HUES6 (cell line): Measurements from ENCODE around the gene AP4S1.
A peak's percentile ranks its signal among the peaks of the same experiment; 100 is the strongest.

Experiments
- H3K27ac ChIP-seq: 2 replicates; pipeline ENCODE4 v1.7.0; 2013; ENCODE audit warnings: low read depth, mild to moderate bottlenecking, low read length, inconsistent platforms
- H3K27me3 ChIP-seq: 2 replicates; pipeline ENCODE4 v1.6.1; 2013; ENCODE audit warnings: low read length; ENCODE audit not compliant: control insufficient read depth, insufficient read depth
- H3K36me3 ChIP-seq: 2 replicates; pipeline ENCODE4 v1.6.1; 2013; ENCODE audit warnings: low read length; ENCODE audit not compliant: control insufficient read depth, insufficient read depth
- H3K4me1 ChIP-seq: 2 replicates; pipeline ENCODE4 v1.6.1; 2013; ENCODE audit warnings: low read length; ENCODE audit not compliant: control insufficient read depth, insufficient read depth
- H3K4me3 ChIP-seq: 2 replicates; pipeline ENCODE4 v1.5.1; 2013; ENCODE audit warnings: low read depth, low read length
- H3K9ac ChIP-seq: one replicate; pipeline ENCODE4 v1.6.1; 2013; ENCODE audit warnings: mild to moderate bottlenecking, low read length
- H3K9me3 ChIP-seq: 2 replicates; pipeline ENCODE4 v1.6.1; 2013; ENCODE audit warnings: low read depth, low read length; ENCODE audit not compliant: control insufficient read depth, insufficient read depth

The AP4S1 gene

DNA sequence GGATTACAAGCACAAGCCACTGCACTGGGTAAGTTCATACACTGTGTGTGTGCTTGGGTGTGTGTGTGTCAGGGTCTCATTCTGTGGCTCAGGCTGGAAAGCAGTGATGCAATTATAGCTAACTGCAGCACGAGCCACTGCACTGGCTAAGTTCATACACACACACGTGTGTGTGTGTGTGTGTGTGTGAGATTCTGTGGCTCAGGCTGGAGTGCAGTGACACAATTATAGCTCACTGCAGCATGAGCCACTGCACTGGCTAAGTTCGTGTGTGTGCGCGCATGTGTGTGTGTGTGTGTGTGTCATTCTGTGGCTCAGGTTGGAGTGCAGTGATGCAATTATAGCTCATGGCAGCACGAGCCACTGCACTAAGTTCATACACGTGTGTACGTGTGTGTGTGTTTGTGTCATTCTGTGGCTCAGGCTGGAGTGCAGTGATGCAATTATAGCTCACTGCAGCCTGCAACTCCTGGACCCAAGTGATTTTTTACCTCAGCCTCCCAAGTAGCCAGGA lies 96.7 kb downstream of the AP4S1 start:
- Histone ChIP-seq H3K27ac (peak overlapping the region; percentile 10; the same call in 1 of the 2 replicates), H3K36me3 (peaks cover 76% of the 10 kb centered on the region), H3K9ac (no peak overlapping the region), H3K27me3 (no peaks in the 10 kb centered on the region), H3K9me3 (no peaks in the 10 kb centered on the region), H3K4me3 (no peak overlapping the region), H3K4me1 (peaks cover 29% of the 10 kb centered on the region)

GRCh38 chr14:31122921-31123320 lies 97.5 kb downstream of the AP4S1 start:
- H3K9me3 ChIP-seq, result no peaks in the 10 kb centered on the region
- peaks cover 76% of the 10 kb centered on the region for H3K36me3 ChIP-seq
- peaks cover 29% of the 10 kb centered on the region for H3K4me1 ChIP-seq
- H3K4me3 ChIP-seq, result no peak overlapping the region; the same call in 1 of the 2 replicates
- H3K9ac ChIP-seq, result no peak overlapping the region
- no peaks in the 10 kb centered on the region for H3K27me3 ChIP-seq
- peak overlapping the region; percentile 58 for H3K27ac ChIP-seq

DNA sequence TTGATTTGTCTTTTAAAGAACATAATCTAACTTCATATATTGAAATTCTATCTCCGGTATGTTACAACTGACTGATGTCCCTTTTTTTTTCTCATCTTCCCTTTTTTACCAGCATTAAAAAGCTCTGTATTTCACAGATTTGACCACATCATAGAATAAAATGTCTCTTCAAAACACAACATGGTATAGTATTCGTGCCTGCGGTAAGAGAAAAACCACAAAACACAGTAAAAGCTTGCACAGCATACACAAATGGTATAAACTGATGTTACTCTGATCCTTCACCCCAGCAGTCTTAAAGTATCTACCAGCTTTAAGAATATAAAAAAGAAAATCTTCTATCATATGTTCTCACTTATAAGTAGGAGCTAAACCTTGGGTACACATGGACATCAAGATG lies 98.7 kb downstream of the AP4S1 start:
- H3K27me3 ChIP-seq, result no peaks in the 10 kb centered on the region
- H3K36me3 ChIP-seq, result peaks cover 77% of the 10 kb centered on the region
- H3K9me3 ChIP-seq, result no peaks in the 10 kb centered on the region

GRCh38 chr14:31125231-31125630 lies 99.8 kb downstream of the AP4S1 start:
- Histone ChIP-seq H3K9ac (no peak overlapping the region), H3K4me1 (peaks cover 29% of the 10 kb centered on the region), H3K27me3 (no peaks in the 10 kb centered on the region), H3K4me3 (no peak overlapping the region), H3K36me3 (peaks cover 76% of the 10 kb centered on the region), H3K27ac (no peak overlapping the region), H3K9me3 (no peaks in the 10 kb centered on the region)

More for the DNA sequence above, 98.7 kb downstream of the AP4S1 start:
- H3K4me1 ChIP-seq, result peaks cover 29% of the 10 kb centered on the region
- no peak overlapping the region for H3K4me3 ChIP-seq
- no peak overlapping the region for H3K9ac ChIP-seq
- 0 out of 2 replicates have a peak overlapping the region, but pooled peaks have one; percentile 58 for H3K27ac ChIP-seq

- H3K27ac ChIP-seq, result no peak overlapping the region
- no peaks in the 10 kb centered on the region for H3K27me3 ChIP-seq
- no peaks in the 10 kb centered on the region for H3K9me3 ChIP-seq
- no peak overlapping the region for H3K9ac ChIP-seq
- peaks cover 29% of the 10 kb centered on the region for H3K4me1 ChIP-seq
- no peak overlapping the region for H3K4me3 ChIP-seq
- peaks cover 76% of the 10 kb centered on the region for H3K36me3 ChIP-seq
Measured at GRCh38 chr14:31126680-31127079, 101.2 kb downstream of the AP4S1 start.

DNA sequence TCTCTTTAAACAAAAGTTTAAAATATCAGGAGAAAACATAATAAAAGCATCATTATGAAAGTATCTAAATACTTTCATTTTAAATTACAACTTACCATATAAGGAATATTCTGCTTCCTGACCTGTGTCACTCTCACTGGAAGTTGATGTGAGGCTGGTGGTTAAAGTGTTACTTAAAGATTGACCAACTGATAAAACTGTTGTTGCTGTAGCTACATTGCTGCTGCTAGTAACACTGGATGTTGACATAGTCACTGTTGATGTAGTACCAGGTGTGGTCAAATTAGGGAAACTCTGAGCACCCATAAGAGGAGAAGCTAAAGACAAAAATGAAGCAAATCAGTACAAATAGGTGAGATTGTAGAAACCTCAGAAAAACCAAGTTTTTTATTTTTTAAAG lies 102.2 kb downstream of the AP4S1 start:
- no peak overlapping the region for H3K4me3 ChIP-seq
- H3K27ac ChIP-seq, result no peak overlapping the region
- peaks cover 76% of the 10 kb centered on the region for H3K36me3 ChIP-seq
- no peaks in the 10 kb centered on the region for H3K9me3 ChIP-seq
- no peaks in the 10 kb centered on the region for H3K27me3 ChIP-seq
- peaks cover 20% of the 10 kb centered on the region for H3K4me1 ChIP-seq
- H3K9ac ChIP-seq, result no peak overlapping the region

GRCh38 chr14:31128601-31129526 lies 103.4 kb downstream of the AP4S1 start:
- peaks cover 84% of the 10 kb centered on the region for H3K36me3 ChIP-seq
- H3K27ac ChIP-seq, result no peak overlapping the region
- no peak overlapping the region for H3K4me3 ChIP-seq
- H3K9ac ChIP-seq, result peak overlapping the region; percentile 17
- H3K27me3 ChIP-seq, result no peaks in the 10 kb centered on the region
- no peaks in the 10 kb centered on the region for H3K9me3 ChIP-seq
- H3K4me1 ChIP-seq, result peaks cover 10% of the 10 kb centered on the region

DNA sequence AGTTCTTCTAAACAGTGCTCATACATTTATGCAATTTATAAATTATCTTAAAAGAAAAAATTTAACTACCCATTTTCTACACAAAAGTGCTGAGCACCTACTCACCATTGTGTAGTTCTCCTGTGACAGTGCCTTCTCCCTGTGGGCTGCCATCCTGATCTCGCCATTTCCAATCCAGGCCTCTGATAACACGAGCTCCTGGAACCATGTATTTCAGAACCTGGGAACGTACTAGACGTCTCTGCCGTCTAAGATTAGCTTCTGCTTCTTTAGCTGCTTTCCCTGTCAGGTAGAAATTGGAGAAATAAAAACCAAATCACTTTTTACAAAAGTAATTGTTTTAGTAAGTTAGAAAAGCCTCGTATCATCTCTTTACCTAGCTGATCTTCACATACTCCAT lies 107.7 kb downstream of the AP4S1 start:
- Histone ChIP-seq H3K4me3 (no peak overlapping the region), H3K27ac (0 out of 2 replicates have a peak overlapping the region, but pooled peaks have one; percentile 28), H3K36me3 (peaks cover 88% of the 10 kb centered on the region), H3K9ac (no peak overlapping the region), H3K27me3 (no peaks in the 10 kb centered on the region), H3K9me3 (no peaks in the 10 kb centered on the region), H3K4me1 (no peaks in the 10 kb centered on the region)

DNA sequence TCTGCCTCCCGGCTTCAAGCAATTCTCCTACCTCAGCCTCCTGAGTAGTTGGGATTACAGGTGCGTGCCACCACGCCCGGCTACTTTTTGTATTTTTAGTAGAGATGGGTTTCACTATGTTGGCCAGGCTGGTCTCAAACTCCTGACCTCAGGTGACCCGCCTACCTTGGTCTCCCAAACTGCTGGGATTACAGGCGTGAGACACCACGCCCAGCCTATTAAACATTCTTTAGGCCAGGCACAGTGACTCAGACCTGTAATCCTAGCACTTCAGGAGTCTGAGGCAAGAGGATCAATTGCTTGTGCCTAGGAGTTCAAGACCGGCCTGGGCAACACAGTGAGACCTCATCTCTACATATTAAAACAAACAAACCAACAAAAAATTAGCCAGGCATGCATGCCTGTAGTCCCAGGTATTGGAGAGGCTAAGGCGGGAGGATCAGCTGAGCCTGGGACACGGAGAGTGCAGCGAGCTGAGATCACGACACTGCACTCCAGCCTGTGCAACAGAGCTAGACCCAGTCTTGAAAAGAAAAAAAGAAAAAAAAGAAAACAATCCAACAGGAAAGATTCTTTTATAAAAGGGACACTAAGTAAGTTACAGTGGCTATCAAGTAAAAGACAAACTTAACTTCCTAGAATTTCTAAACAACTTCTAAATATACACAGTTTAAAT lies 111.9 kb downstream of the AP4S1 start:
- Histone ChIP-seq H3K27ac (no peak overlapping the region), H3K4me1 (no peaks in the 10 kb centered on the region), H3K27me3 (no peaks in the 10 kb centered on the region), H3K9ac (no peak overlapping the region), H3K4me3 (no peak overlapping the region), H3K36me3 (peaks cover 86% of the 10 kb centered on the region), H3K9me3 (no peaks in the 10 kb centered on the region)

- peaks cover 83% of the 10 kb centered on the region for H3K36me3 ChIP-seq
- H3K27ac ChIP-seq, result no peak overlapping the region
- no peak overlapping the region for H3K9ac ChIP-seq
- H3K9me3 ChIP-seq, result no peaks in the 10 kb centered on the region
- no peaks in the 10 kb centered on the region for H3K27me3 ChIP-seq
- no peaks in the 10 kb centered on the region for H3K4me1 ChIP-seq
- H3K4me3 ChIP-seq, result no peak overlapping the region
Measured at GRCh38 chr14:31138301-31138700, 112.9 kb downstream of the AP4S1 start.
